ENCODE measurements around the gene ANO6.

DNA sequence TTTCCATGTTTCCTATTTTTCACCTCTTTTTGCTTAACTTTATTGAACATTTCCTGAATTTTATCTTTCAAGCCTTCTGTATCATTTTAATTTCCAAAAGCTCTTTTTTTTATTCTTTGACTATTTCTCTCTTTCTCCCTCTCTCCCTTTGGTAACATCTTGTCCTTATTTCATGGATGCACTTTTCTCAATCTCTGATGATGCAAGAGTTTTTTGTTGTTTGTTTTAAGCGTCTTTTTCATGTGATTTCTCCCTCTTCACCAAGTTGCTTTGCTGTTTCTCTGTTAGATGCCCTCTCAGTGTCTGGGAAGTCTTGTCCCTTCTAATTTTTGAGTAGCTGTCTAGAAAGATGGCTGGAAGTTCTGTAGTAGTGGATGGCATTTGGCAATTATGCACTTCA, 62.6 kb downstream of the ANO6 start:
- TF ChIP-seq TAF1 (IDR thresholded peaks at IDR 0.05; ENCODE audit: low read depth, low read length) (no peak), POLR2A (IDR thresholded peaks at IDR 0.05; ENCODE audit: low read depth, low read length) (no peak), POLR2AphosphoS5 (IDR thresholded peaks at IDR 0.05; ENCODE audit: low read depth, low read length) (no peak), SPI1 (IDR thresholded peaks at IDR 0.05; ENCODE audit: low read depth, low read length) (no peak)

Data from GM12891 (cell line).